Sigmoid colon (tissue), 4 donors: Measurements from ENCODE around the gene PPIAL4G.
"Not testable (repeated sequence)": the region's sequence is repeated elsewhere in the genome, so short reads cannot be mapped to it uniquely, and the experiment has no call there.

Source experiments
- POLR2A ChIP-seq, 2 donors: fragments of 450-650 bp; IDR thresholded peaks; one replicate each; pipeline ENCODE4 v1.6.1; 2016; ENCODE audit warnings: antibody characterized with exemption in 2 of 2, mild to moderate bottlenecking in 2 of 2, moderate library complexity in 2 of 2
- POLR2AphosphoS5 ChIP-seq, 4 donors: sonication (generic); formaldehyde crosslinking; IDR thresholded peaks; one replicate each; pipeline ENCODE4 v1.6.1; 2017; ENCODE audit warnings: antibody characterized with exemption in 4 of 4
- TF ChIP-seq, protein P1 (sequence below), 4 experiments: fragments of 450-650 bp in 3 of 4; fragments of 200-600 bp in 1 of 4; IDR thresholded peaks; one replicate each; pipeline ENCODE4 v1.5.1; 2016 to 2019; ENCODE audit warnings: antibody characterized with exemption in 4 of 4, mild to moderate bottlenecking in 3 of 4, moderate library complexity in 2 of 4

DNA sequence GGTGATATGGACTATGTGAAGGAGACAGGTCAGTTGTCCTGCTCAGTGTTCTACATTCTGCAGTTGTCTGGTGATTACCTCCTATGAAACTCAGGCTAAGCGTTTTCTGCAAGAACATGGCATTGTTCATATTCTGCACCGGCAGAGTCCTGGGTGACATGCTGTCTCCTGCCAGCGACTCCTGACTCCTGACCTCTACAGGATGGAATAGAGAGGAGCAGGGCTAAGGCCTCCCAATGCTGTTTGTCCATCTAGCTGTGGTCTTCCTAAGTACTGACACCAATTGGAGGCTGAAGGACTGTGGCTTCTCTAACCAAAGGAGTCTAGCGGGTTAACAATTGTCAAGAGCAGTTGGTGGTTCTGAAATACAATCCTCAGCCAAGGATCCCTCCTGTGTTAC is 49.1 kb upstream of the PPIAL4G start:
- not testable (repeated sequence) for TF ChIP-seq POLR2AphosphoS5, POLR2A (IDR thresholded peaks at IDR 0.05)
- TF ChIP-seq, protein P1, sequence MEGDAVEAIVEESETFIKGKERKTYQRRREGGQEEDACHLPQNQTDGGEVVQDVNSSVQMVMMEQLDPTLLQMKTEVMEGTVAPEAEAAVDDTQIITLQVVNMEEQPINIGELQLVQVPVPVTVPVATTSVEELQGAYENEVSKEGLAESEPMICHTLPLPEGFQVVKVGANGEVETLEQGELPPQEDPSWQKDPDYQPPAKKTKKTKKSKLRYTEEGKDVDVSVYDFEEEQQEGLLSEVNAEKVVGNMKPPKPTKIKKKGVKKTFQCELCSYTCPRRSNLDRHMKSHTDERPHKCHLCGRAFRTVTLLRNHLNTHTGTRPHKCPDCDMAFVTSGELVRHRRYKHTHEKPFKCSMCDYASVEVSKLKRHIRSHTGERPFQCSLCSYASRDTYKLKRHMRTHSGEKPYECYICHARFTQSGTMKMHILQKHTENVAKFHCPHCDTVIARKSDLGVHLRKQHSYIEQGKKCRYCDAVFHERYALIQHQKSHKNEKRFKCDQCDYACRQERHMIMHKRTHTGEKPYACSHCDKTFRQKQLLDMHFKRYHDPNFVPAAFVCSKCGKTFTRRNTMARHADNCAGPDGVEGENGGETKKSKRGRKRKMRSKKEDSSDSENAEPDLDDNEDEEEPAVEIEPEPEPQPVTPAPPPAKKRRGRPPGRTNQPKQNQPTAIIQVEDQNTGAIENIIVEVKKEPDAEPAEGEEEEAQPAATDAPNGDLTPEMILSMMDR (IDR thresholded peaks at IDR 0.05): not testable (repeated sequence)
